ENCODE data around the gene BBOX1.
"Not testable (repeated sequence)": the region's sequence is repeated elsewhere in the genome, so short reads cannot be mapped to it uniquely, and the experiment has no call there.

The BBOX1 gene

GRCh38 chr11:27124514-27125264 is 84.1 kb downstream of the BBOX1 start:
- no peak for DNase-seq (ENCODE audit: low read depth, low spot score)

GRCh38 chr11:27129686-27130085 is 89.1 kb downstream of the BBOX1 start:
- no peak for DNase-seq (ENCODE audit: low read depth, low spot score)

- DNase-seq (ENCODE audit: low read depth, low spot score) = no peak
Measured at GRCh38 chr11:27130806-27131205, 90.2 kb downstream of the BBOX1 start.

GRCh38 chr11:27135924-27136329 is 95.3 kb downstream of the BBOX1 start:
- DNase-seq (ENCODE audit: low read depth, low spot score) = peak; percentile 21

GRCh38 chr11:27138716-27139115 is 98.1 kb downstream of the BBOX1 start:
- no peak for DNase-seq (ENCODE audit: low read depth, low spot score)

GRCh38 chr11:27139742-27140367 is 99.2 kb downstream of the BBOX1 start:
- no peak for DNase-seq (ENCODE audit: low read depth, low spot score)

- no peak for DNase-seq (ENCODE audit: low read depth, low spot score)
Measured at GRCh38 chr11:27141576-27141975, 101.0 kb downstream of the BBOX1 start.

GRCh38 chr11:27147916-27148315 is 107.3 kb downstream of the BBOX1 start:
- DNase-seq (ENCODE audit: low read depth, low spot score) = no peak

- no peak for DNase-seq (ENCODE audit: low read depth, low spot score)
Measured at GRCh38 chr11:27148506-27148905, 107.9 kb downstream of the BBOX1 start.

GRCh38 chr11:27150098-27150497 is 109.5 kb downstream of the BBOX1 start:
- peak; percentile 66 for DNase-seq (ENCODE audit: low read depth, low spot score)

GRCh38 chr11:27153136-27153535 is 112.5 kb downstream of the BBOX1 start:
- no peak for DNase-seq (ENCODE audit: low read depth, low spot score)

- peak; percentile 43 for DNase-seq (ENCODE audit: low read depth, low spot score)
Measured at GRCh38 chr11:27158456-27159334, 118.1 kb downstream of the BBOX1 start.

- DNase-seq (ENCODE audit: low read depth, low spot score) = no peak
Measured at GRCh38 chr11:27159335-27159679, 118.7 kb downstream of the BBOX1 start.

- DNase-seq (ENCODE audit: low read depth, low spot score) = no peak
Measured at GRCh38 chr11:27161071-27161470, 120.5 kb downstream of the BBOX1 start.

- DNase-seq (ENCODE audit: low read depth, low spot score) = no peak
Measured at GRCh38 chr11:27162237-27162636, 121.6 kb downstream of the BBOX1 start.

- DNase-seq (ENCODE audit: low read depth, low spot score) = no peak
Measured at GRCh38 chr11:27166130-27166529, 125.5 kb downstream of the BBOX1 start.

- no peak for DNase-seq (ENCODE audit: low read depth, low spot score)
Measured at GRCh38 chr11:27171376-27171958, 130.9 kb downstream of the BBOX1 start.

GRCh38 chr11:27173545-27173944 is 132.9 kb downstream of the BBOX1 start:
- DNase-seq (ENCODE audit: low read depth, low spot score) = no peak

- DNase-seq (ENCODE audit: low read depth, low spot score) = peak; percentile 28
Measured at GRCh38 chr11:27174021-27174420, 133.4 kb downstream of the BBOX1 start.

- DNase-seq (ENCODE audit: low read depth, low spot score) = no peak
Measured at GRCh38 chr11:27174672-27175210, 134.1 kb downstream of the BBOX1 start.

- DNase-seq (ENCODE audit: low read depth, low spot score) = not testable (repeated sequence)
Measured at GRCh38 chr11:27175562-27175961, 134.9 kb downstream of the BBOX1 start.

All from ELF-1 (cell line).